ENCODE measurements around the gene EMC10. TPM values are rescaled to one million over a fixed set of nuclear protein-coding genes. Genes with fewer than 3 reads are reported as not detected.

EMC10 gene
- total and polyA plus RNA-seq, 2 experiments from 2014 or later: 35.6 to 160 TPM

DNA sequence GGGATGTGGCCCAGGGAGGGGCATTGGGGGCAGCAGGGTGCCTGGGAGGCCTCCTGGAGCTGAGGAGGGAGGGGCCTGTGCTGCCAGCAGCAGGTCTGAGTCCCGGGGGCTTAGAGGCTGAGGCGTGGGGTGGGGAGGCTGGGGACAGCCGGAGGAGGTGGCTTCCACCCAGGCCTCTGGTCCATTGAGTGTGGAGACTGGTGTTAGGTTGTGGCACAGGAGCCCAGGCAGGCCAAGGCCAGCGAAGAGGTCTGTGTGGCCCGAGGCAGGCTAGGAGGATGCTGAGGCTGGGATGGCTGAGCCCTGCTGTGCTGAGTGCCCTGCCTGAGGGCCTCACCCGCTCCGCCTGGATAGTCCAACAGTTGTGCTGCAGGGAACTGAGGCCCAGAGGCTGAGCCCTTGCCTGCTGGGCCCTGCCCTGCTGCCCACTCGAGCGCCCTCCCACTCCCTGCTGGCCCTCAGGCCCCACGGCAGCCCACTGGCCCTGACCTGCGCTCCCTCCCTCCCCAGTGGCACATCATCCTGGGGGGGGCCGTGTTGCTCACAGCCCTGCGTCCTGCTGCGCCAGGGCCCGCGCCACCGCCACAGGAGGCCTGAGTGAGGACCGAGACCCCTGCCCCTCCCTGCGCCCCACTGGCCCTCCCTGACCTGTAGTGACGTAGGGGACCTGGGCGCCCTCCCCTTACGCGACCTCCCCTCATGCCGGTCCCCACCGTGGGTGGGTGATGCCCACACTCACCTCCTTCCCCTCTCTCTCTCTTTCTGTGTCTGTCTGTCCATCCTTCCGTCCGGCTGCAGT lies 5.2 kb downstream of the EMC10 start:
- Histone ChIP-seq H3K27ac (no peak overlapping the region), H3K9me2 (replicated peaks; ENCODE audit: insufficient read depth) (no peaks in the 10 kb centered on the region), H3K4me3 (no peak overlapping the region), H3K4me2 (no peak overlapping the region), H3K9me3 (ENCODE audit: low read depth) (no peaks in the 10 kb centered on the region), H3K36me3 (replicated peaks; ENCODE audit: insufficient read depth, low read depth) (no peaks in the 10 kb centered on the region), H3K4me1 (ENCODE audit: insufficient read depth) (peaks cover 6% of the 10 kb centered on the region), H3K27me3 (no peaks in the 10 kb centered on the region), H4K20me1 (ENCODE audit: insufficient read depth, poor library complexity, severe bottlenecking) (peaks cover 36% of the 10 kb centered on the region), H3K79me2 (peaks cover 22% of the 10 kb centered on the region), H2AFZ (no peak overlapping the region)
- TF ChIP-seq EZH2 (IDR thresholded peaks at IDR 0.05; ENCODE audit: borderline replicate concordance): no peak
- TF ChIP-seq, protein P1, sequence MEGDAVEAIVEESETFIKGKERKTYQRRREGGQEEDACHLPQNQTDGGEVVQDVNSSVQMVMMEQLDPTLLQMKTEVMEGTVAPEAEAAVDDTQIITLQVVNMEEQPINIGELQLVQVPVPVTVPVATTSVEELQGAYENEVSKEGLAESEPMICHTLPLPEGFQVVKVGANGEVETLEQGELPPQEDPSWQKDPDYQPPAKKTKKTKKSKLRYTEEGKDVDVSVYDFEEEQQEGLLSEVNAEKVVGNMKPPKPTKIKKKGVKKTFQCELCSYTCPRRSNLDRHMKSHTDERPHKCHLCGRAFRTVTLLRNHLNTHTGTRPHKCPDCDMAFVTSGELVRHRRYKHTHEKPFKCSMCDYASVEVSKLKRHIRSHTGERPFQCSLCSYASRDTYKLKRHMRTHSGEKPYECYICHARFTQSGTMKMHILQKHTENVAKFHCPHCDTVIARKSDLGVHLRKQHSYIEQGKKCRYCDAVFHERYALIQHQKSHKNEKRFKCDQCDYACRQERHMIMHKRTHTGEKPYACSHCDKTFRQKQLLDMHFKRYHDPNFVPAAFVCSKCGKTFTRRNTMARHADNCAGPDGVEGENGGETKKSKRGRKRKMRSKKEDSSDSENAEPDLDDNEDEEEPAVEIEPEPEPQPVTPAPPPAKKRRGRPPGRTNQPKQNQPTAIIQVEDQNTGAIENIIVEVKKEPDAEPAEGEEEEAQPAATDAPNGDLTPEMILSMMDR (IDR thresholded peaks at IDR 0.05; ENCODE audit: poor library complexity): no peak
- TF ChIP-seq EZH2phosphoT487 (IDR thresholded peaks at IDR 0.05; ENCODE audit: low read depth, severe bottlenecking, unreplicated experiment): no peak
- DNase-seq (ENCODE audit: low spot score): no peak
- 96% methylated on average over 18 of the region's 27 CpGs for WGBS (ENCODE audit: low lambda C conversion rate, missing lambda C conversion rate)

DNA sequence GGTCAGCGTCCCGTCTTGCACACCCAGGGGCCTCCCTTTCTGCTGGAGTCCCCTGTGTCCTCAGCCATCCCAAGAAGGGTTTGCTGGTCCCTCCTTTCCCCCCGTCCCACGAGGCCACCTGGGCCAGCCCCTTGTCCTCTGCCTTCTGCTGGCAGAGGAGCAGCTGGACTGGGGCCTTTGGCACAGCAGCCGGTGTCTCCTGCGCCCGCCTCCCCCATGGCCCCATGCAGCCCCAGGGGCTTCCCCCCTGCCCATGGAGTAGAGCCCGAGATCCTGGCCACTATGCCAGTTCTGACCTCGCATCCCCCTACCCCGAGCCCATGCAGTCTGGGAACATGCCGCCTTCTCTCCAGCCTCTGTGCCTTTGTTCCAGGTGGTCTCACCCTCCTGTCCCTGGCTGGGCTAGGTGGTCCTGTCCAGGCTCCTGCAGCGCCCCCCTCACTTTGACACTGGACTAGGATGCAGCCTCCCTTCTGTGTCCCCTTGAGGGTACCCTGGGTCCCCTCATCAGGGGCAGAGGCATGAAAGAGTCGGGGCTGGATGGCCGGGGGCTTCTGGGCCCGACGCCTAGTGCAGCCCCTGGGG lies 6.1 kb downstream of the EMC10 start:
- Histone ChIP-seq H3K36me3 (replicated peaks; ENCODE audit: insufficient read depth, low read depth) (no peaks in the 10 kb centered on the region), H4K20me1 (ENCODE audit: insufficient read depth, poor library complexity, severe bottlenecking) (peaks cover 34% of the 10 kb centered on the region), H3K4me1 (ENCODE audit: insufficient read depth) (peaks cover 3% of the 10 kb centered on the region), H3K27me3 (peaks cover 4% of the 10 kb centered on the region), H3K4me2 (no peak overlapping the region), H3K9me2 (replicated peaks; ENCODE audit: insufficient read depth) (no peaks in the 10 kb centered on the region), H3K9me3 (ENCODE audit: low read depth) (no peaks in the 10 kb centered on the region), H2AFZ (no peak overlapping the region), H3K27ac (no peak overlapping the region), H3K4me3 (no peak overlapping the region), H3K79me2 (peaks cover 17% of the 10 kb centered on the region)
- WGBS (ENCODE audit: low lambda C conversion rate, missing lambda C conversion rate): 94% methylated on average over 10 of the region's 16 CpGs
- TF ChIP-seq EZH2 (IDR thresholded peaks at IDR 0.05; ENCODE audit: borderline replicate concordance) (no peak), EZH2phosphoT487 (IDR thresholded peaks at IDR 0.05; ENCODE audit: low read depth, severe bottlenecking, unreplicated experiment) (no peak)
- no peak for DNase-seq (ENCODE audit: low spot score)

DNA sequence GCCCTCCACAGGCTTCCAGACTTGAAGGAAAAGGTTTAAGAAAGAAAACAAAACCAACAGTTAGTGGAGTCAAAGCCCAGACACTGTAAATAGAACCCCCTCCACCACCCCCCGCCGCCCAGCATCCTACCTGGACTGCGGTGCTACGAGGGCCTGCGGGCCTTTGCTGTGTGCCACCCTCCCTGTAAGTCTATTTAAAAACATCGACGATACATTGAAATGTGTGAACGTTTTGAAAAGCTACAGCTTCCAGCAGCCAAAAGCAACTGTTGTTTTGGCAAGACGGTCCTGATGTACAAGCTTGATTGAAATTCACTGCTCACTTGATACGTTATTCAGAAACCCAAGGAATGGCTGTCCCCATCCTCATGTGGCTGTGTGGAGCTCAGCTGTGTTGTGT lies 6.6 kb downstream of the EMC10 start:
- H3K9me3 ChIP-seq (ENCODE audit: low read depth): no peaks in the 10 kb centered on the region
- no peaks in the 10 kb centered on the region for H3K4me1 ChIP-seq (ENCODE audit: insufficient read depth)
- H3K27ac ChIP-seq: no peak overlapping the region
- H4K20me1 ChIP-seq (ENCODE audit: insufficient read depth, poor library complexity, severe bottlenecking): peaks cover 28% of the 10 kb centered on the region
- H3K27me3 ChIP-seq: peaks cover 8% of the 10 kb centered on the region
- DNase-seq (ENCODE audit: low spot score): no peak
- H3K9me2 ChIP-seq (replicated peaks; ENCODE audit: insufficient read depth): no peaks in the 10 kb centered on the region
- H3K4me2 ChIP-seq: no peak overlapping the region
- TF ChIP-seq EZH2phosphoT487 (IDR thresholded peaks at IDR 0.05; ENCODE audit: low read depth, severe bottlenecking, unreplicated experiment) (no peak), EZH2 (IDR thresholded peaks at IDR 0.05; ENCODE audit: borderline replicate concordance) (no peak)
- TF ChIP-seq, protein P1 (IDR thresholded peaks at IDR 0.05; ENCODE audit: poor library complexity): no peak
- H3K4me3 ChIP-seq: no peak overlapping the region
- 95% methylated on average over 10 of the region's 10 CpGs for WGBS (ENCODE audit: low lambda C conversion rate, missing lambda C conversion rate)
- H2AFZ ChIP-seq: no peak overlapping the region
- H3K36me3 ChIP-seq (replicated peaks; ENCODE audit: insufficient read depth, low read depth): no peaks in the 10 kb centered on the region
- H3K79me2 ChIP-seq: peaks cover 11% of the 10 kb centered on the region
